GM10266 (cell line): ENCODE data around the gene FAM107B.

Source experiments
- DNase-seq: peaks from one replicate; pipeline ENCODE4 v3.0.0; 2012; ENCODE audit errors: extremely low spot score
- TF ChIP-seq, protein P1 (sequence below): IDR thresholded peaks from 2 replicates; pipeline ENCODE4 v1.5.1; 2012; ENCODE audit warnings: mild to moderate bottlenecking, low read depth; ENCODE audit not compliant: control insufficient read depth, insufficient read depth; ENCODE audit errors: missing control alignments

Gene FAM107B

DNA sequence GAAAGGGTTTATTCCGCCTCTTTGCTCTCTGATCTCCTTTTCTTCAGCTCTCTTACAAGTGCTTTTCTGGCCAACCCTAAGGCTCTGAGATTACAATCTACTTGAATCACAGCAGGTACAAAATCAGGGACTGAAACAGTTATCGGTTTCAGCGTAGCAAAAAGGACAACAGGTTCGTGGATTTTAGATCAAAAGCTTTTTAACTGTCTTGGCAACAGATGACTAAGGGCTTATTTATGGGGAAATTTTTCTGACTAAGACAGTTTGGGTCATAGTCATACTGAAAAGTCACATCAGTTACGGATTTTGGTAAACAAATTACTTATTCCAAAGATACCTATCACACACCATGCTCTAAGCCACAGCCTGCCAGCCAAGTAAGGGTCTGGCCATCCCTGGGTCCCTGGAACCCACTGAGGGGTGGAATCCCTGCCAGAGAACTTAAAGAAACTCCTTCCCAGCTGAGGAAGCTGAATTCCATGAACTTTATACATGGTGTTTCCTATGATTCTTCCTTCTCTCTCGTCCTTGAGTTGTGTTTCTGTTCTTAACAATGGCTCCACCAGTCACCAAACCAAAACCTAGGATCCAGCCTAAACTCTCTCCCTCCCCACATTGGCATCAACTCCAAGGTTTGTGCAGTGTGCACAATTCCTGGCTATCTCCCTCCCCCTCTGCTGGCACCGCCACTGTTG, 169.3 kb downstream of the FAM107B start:
- TF ChIP-seq, protein P1, sequence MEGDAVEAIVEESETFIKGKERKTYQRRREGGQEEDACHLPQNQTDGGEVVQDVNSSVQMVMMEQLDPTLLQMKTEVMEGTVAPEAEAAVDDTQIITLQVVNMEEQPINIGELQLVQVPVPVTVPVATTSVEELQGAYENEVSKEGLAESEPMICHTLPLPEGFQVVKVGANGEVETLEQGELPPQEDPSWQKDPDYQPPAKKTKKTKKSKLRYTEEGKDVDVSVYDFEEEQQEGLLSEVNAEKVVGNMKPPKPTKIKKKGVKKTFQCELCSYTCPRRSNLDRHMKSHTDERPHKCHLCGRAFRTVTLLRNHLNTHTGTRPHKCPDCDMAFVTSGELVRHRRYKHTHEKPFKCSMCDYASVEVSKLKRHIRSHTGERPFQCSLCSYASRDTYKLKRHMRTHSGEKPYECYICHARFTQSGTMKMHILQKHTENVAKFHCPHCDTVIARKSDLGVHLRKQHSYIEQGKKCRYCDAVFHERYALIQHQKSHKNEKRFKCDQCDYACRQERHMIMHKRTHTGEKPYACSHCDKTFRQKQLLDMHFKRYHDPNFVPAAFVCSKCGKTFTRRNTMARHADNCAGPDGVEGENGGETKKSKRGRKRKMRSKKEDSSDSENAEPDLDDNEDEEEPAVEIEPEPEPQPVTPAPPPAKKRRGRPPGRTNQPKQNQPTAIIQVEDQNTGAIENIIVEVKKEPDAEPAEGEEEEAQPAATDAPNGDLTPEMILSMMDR = no peak
- DNase-seq = peak; percentile 74

DNA sequence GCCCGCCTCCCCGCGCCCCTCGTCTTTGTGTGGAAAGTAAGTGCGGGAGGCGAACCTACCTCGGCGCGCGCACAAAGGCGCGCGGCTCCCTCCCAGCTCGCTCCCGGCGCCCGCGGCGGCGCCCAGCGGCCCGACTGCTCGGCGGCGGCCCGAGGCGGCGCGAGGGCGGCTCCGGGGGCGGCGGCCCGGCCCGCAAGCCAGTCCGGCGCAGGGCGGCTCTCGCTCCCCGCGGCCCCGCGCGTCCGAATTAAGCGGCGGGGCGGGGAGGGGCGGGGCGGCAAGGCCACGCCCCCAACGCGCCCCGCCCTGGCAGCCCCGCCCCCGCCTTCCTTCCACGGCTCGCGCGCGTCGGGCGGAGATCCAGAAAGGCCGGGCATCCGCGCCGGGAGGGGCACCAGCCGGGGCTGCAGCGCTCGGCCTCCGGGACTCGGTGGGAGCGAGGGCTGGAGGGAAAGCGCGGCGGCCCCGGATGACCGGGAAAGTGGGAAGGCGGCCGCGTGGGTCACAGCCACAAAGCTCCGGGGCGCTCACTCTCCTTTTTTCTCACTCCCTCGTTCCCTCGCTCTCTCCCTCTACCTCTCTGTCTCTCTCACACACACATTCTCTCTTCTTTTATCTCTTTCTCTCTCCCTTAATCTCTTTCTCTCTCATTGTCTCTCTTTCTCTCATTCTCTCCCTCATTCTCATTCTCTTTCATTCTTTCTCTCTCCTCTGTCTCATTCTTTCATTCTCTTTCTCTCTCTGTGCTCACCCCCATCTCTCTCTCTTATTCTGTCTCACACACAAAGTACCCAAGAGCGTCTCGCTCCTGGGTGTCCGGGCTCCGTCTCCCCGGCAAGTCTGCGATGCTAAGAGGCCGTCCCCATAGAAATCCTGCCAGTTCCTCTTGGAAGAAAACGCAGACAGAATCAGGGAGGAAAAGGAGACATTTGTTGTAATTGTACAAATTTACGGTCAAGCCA, 170.2 kb downstream of the FAM107B start:
- TF ChIP-seq, protein P1 = no peak

DNA sequence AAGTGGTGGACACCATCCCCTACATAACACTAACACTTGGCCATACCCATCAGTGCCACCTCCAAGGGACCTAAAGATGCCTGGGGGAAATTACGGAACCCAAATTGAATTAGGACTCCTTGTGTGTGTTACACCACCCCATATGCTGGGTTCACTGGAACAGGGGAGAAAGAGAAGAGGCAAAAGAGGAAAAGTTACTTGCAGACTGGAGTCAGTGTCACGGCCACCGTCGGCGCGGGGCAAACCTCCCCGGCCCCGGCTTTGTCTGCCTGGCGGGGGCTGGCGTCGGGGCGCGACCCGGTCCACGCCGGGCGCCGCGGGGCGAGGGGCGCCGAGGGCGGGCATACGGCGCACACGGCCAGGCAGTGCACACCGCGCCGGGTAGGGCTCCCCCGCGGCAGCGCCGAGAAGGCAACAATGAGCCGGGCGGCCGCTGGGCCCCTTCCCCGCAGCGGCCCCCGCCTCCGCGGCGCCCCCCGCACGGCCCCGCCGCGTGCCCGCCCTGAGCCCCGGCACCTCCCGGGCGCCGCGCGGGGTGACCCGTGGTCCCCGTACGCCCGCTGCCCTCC, 171.1 kb downstream of the FAM107B start:
- TF ChIP-seq, protein P1 = no peak
- DNase-seq = peak; percentile 28

More for the DNA sequence above, 170.2 kb downstream of the FAM107B start:
- DNase-seq = peak; percentile 89

DNA sequence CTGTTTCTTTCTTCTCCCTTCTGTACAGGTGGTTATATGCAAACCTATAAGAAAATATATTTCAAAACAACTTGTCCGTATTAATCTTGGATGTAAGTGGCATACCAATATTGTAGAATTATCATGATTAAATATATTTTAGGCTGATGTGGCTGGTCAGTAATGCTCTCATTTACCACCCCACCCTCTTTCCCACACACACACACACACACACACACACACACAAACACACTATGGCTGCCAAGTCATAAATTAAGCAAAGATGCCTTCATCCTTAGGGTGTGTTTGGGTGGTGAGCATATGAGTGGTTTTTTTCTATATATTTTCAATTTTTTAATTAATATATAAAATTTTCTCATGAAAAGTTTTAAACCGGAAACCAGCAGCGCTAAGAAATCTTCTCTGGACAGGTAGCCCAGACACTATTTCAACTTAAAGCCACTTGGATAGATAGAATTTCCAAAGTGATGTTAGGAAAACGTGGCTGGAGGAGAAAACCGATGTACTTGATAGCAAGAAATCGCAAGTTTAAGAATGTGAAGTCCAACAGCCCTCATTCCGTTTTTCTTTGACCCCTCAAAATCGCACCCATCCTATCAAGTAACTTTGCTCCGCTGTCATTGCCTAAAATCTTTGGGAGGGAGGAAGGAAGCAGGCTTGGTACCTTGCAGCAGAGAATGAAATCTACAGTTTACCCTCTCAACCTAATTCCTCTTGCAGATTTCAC, 171.7 kb downstream of the FAM107B start:
- no peak for DNase-seq
- TF ChIP-seq, protein P1 = no peak

GRCh38 chr10:14601872-14602725, 172.6 kb downstream of the FAM107B start:
- TF ChIP-seq, protein P1 = no peak
- DNase-seq = peak; percentile 75

GRCh38 chr10:14601326-14601725, 173.4 kb downstream of the FAM107B start:
- no peak for DNase-seq
- TF ChIP-seq, protein P1 = no peak
